GM21360 (cell line): Measurements from ENCODE around the gene STPG4.

Source experiments
- ATAC-seq: cut with Tn5 transposase; IDR thresholded peaks from one replicate; pipeline ENCODE4 v1.9.1; 2021; ENCODE audit warnings: mild to moderate bottlenecking, moderate library complexity; ENCODE audit not compliant: unreplicated experiment

The STPG4 gene

GRCh38 chr2:47092465-47092864, 62.6 kb downstream of the STPG4 start:
- no peak for ATAC-seq

DNA sequence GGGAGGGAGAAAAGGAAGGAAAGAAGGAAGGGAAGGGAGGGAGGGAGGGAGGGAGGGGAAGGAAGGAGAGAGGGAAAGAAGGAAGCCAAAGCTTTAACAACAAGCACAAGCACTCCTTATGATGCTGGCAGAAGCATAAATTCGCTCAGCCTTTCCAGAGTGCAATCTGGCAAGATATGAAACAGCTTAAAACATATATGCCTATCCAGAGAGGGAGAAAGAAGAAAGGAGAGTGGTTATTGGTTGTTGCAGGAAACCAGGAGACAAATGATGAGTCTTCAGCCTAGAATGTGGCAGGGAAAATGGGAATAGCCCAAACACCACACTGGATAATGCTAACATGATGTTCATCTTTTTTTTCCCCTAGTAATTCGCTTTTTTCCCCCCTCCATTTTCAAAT, 64.0 kb downstream of the STPG4 start:
- no peak for ATAC-seq

DNA sequence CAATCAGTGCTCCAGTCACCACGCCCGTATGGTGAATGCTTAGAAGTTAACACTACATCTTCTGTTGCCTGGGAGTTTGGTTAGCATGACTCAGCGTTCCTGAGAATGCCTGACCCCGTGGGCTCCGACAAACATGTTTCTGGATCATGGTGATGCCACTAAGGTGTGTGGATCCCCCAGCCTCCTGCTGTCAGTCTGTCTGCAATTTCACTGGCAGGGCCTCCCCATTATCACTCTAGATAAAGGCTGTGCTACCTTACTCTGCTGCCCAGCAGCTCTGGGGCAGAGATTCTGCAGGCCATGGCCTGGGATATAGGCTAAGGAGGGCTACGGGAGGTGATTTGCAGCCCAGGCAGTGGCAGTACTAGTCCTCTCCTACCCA, 66.0 kb downstream of the STPG4 start:
- ATAC-seq: no peak

GRCh38 chr2:47088371-47089082, 66.6 kb downstream of the STPG4 start:
- ATAC-seq: no peak

GRCh38 chr2:47087051-47087450, 68.1 kb downstream of the STPG4 start:
- no peak for ATAC-seq

DNA sequence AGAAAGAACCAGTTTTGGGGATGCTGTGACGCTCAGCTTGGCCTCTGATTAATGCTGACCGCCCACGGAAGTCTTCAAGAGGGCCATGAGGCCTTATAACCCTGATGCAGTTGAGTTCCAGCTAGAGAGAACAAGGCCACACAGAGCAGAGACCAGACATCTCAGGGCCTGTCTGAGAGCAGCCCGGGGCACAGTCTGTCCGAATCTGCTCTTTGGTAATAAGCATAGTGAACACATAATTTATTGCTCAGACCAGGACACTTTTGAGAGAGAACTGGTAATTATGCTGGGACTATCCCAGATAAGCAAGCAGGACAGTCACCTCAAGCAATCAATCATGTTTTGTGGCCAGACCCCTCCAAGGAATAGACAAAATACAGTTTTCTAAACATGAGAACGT, 68.5 kb downstream of the STPG4 start:
- ATAC-seq: no peak

DNA sequence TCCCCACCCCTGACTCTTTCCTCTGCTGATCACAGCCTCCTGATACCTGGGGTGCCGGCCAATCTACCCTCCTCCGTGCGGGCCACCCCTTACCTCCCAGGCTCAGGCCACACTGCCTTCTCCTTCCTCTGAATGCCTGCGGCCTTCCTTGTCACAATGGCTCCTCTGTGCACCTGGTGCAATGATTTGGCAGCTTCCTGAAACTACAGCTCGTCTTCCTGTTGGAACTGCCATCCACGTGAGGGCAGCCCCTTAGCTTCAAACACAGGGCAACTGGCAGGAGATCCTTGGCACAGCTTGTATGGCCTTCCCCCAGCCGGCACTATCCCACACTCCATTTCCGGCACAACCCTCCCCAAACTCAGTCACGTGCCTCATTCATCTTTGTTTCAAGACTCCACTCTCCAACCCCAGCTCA, 69.0 kb downstream of the STPG4 start:
- ATAC-seq: no peak

DNA sequence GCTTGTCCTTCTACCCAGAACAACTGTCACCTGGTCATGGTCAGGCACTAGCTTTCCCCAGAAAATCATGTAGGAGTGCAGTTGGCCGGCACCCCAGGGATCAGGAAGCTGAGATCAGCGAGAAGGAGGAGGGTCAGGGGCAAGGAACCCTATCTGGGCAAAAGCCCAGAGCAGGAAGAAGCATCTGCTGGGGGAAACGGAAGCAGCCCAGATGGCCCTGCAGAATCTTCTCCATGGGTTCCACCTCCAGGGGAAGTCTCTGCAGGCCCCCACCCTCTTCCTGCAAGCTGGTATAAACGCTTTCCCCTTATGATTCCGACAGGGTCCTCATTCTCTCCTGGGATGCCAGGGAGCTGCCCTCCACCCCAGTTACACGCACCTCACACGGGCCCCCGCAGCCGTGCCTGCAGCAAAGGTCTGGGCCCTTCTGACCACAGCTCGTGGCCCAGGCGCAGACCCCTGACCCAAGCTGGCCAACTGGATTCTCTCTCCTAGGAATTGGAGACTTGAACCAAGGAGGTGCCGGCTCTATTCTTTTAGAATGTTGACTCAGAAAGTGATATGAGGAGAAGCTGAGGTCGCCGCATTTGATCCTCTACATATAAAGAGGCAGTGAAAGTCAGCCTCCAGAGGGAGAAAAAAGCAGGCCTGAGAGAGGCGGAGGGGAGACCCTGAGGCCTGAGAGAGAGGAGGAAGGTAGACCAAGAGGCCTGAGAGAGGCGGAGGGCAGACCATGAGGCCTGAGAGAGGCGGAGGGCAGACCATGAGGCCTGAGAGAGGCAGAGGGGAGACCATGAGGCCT, 71.0 kb downstream of the STPG4 start:
- ATAC-seq: no peak

DNA sequence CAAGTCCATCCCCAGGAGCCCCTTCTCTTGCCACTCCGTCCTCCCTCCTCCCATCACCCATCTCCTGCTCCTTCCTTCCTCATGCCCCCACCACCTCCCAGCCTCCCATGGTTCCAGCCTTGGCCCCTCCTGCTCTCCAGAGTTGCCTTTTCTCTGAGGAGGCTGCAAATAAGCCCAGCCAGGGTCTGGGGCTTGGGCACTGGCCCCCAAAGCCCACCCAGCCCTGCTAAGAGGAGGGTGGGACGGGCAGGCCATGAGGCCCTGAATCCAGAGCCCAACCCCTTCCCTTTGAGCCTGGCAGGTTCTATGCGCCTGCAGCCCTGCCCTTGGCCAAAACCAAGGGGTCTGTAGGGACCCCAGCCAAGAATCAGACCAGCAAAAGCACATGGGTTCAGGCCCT, 71.6 kb downstream of the STPG4 start:
- ATAC-seq: no peak

DNA sequence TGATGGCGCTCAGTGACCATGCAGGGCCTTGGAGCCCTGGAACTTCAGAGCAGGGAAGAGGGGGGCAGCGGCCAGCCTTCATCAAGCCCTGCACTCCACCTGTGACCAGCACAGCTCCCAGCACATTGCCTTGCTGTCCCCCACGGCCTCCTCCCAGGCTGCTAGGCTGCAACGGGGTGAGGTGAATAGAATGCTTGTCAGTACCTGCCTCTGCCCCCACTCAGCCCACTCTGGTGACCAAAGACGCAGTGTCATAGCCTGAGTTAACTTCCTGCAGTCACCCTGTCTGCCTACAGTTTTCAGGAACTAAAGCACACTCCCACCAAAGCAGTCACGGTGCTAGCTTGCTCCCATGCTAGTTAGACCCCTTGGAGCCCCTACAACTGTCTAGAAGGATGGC, 72.1 kb downstream of the STPG4 start:
- ATAC-seq: no peak

GRCh38 chr2:47080888-47081301, 74.2 kb downstream of the STPG4 start:
- ATAC-seq: no peak

DNA sequence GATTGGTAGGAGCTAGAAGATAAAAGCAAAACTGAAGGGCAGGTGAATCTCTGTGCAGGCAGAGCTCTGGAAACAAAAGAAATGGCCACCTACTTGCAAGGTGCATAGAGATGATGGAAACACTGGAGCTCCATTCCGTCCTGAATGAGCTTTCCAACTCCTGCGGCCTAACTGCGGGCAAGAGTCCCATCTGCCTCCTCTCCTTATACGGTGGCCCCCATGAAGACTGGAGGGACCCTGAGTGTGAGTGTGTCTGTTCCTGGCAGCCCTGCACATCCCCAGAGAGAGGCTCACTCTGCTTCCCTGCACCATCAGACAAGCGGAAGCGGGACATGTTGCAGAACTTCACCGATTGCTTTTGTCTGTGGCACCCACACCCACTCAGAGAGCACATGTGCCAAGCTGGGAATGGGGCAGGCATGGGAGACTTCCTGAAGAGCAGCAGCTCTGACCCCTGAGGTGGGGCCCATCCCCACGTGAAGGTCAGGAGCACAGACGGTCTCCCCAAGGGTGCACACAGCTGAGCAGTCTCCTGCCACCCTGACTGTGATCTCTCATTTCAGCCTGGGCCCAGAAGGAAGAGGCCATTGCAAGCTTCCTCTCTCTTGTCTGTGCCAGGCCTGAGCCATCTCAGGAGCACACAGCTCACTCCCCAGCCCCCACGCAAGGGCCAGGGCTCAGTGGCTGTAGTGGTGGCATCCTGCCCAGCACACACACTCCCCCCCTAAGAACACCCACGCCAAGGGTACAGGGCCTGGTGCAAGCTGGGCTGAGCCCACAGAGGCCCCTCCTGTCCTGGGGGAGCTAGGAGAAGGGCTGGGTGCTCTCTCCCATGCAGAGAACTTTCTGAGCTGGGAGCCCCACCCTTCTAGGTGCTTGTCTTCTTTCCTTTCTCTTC, 75.3 kb downstream of the STPG4 start:
- ATAC-seq: no peak

DNA sequence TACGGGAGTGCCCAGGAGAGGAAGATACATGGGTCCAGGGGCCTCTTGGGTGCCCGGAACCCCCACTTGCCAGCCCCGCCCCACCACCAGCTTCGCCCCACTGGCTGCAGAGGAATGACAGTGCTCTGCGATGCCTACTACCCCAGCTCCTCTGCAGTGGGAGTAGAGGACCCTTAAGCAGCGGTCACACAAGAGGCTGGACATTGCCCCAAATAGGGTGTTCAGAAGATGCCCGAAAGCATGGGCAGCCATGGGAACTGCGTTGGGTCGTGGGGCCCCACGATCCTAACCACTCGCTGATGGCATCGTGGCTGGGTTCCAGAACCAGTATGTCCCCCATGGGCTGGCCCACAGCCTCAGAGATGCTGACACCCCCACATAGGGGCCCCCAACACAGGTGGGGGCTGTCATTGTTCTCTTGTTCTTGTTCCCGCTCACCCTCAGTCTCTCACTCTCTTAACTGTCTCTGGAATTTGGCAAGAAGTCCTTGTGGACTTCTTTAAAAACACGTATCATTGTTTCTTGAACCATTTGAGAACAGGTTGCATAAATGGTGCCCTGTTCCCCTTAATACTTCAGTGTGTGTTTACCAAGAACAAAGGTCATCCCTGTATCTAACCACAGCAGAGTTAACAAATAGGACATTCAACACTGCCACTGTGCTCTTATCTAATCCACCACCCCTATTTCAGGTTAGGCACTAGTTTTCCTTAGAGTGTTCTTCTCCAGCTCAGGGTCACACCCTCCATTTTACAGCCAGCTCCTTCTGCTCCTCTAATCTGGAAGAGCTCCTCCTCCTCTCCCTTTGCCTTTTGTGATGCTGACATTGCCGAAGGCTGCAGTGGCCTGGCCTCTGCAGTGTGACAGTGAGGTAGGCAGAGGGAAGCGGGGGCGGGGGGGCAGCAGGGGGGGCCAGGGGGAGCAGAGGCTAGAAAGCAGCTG, 76.3 kb downstream of the STPG4 start:
- ATAC-seq: no peak

- no peak for ATAC-seq
Observed at GRCh38 chr2:47077442-47078117, 77.5 kb downstream of the STPG4 start.

DNA sequence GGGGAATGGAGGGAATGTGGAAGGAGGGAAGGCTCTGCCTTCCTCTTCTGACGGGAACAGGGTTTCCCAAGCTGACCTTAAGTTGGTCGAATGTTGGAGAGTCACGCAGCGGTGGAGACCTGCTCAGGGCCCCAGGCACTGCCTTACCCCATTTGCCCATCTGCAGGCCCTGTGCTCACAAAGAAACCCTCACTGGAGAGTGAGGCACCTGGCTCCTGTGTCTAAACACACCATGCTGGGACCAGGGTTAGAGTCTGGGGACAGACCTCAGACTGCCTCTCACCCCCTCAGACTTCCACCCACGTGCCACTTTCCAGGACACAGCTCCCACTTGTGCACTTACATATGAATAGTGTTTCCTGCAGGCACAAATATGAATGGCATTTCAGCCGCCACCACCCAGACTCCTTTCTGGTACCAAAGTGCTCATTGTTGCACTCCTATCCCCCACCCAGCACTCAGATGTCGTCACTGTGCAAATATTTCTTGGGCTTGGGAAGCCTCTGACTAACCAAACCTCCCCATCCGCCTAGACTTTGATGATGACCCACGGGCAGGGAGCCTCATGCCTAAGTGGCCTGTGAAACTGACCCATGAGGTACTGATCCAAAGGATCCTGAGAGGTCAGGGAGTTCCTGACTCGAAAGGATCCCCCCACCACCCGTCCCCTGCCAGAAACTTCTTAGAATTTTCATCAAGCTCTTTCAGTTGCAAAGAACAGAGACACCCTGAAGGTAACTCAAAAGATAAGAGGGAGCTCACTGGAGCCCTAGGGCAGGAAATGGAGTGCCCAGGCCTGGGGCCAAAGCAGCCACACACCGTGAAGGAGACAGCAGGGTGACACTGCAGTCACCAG, 78.3 kb downstream of the STPG4 start:
- no peak for ATAC-seq

GRCh38 chr2:47076126-47076506, 79.0 kb downstream of the STPG4 start:
- ATAC-seq: no peak

- ATAC-seq: no peak
Observed at GRCh38 chr2:47075361-47076125, 79.6 kb downstream of the STPG4 start.

DNA sequence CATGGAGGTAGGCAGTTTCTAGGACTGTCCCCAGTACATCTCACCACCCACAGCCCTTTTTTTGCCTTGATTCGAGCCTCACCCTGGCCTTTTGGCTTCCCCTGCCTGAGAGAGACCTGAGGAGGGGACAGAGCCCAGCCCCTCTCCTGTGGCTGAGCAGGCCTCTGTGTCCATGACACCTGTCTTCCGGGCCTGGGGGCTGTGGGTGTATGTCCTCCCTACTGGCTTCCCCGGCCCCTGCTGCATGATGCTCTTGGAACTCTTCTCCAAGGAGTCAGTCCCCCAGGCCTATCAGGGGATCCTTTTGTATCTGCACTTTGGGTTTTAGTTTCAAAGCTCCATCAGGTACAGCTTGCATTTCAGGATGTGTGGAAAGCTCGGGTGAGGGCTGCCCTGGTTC, 80.4 kb downstream of the STPG4 start:
- no peak for ATAC-seq
